Measurements from ENCODE around the gene FBXL14. TPM values are rescaled to one million over a fixed set of nuclear protein-coding genes. Genes with fewer than 3 reads are reported as not detected.

Gene FBXL14
- total and polyA plus RNA-seq, 8 donors = 3.2 to 14.2 (median 8.7) TPM

GRCh38 chr12:1607940-1608712 lies 13.7 kb upstream of the FBXL14 start:
- peaks cover 28 to 35% (median 29%) of the 10 kb centered on the region in 3 donors for H3K4me1 ChIP-seq
- no peak for TF ChIP-seq CTCF (IDR thresholded peaks at IDR 0.05)

GRCh38 chr12:1606021-1606622 lies 11.7 kb upstream of the FBXL14 start:
- intact Hi-C loops (cut with DNase I) = no loop called here
- Histone ChIP-seq H3K36me3 (no peaks in the 10 kb centered on the region), H3K9me3 (no peaks in the 10 kb centered on the region), H3K27ac (peak overlapping the region; percentile 53 to 96 (median 83)), H3K4me3 (peak overlapping the region in 3 of 4 donors; percentile 19 to 49 (median 33)), H3K27me3 (no peaks in the 10 kb centered on the region), H3K4me1 (peaks cover 28 to 32% (median 29%) of the 10 kb centered on the region in 3 donors)
- DNase-seq (peak; percentile 85 to 98 (median 92)), ATAC-seq (peak; percentile 66 to 84 (median 76)), FAIRE-seq (no peak)
- TF ChIP-seq CTCF (IDR thresholded peaks at IDR 0.05) = no peak
- WGBS, 2 donors = 3 to 4% methylated on average over 12 of the region's 12 CpGs

More at GRCh38 chr12:1607940-1608712, 13.7 kb upstream of the FBXL14 start:
- no peaks in the 10 kb centered on the region for H3K36me3 ChIP-seq
- H3K27me3 ChIP-seq = no peaks in the 10 kb centered on the region
- 87 to 92% methylated on average over 3 of the region's 3 CpGs for WGBS, 2 donors
- DNase-seq = no peak
- no peaks in the 10 kb centered on the region for H3K9me3 ChIP-seq
- FAIRE-seq = no peak
- intact Hi-C loops (cut with DNase I) = no loop called here
- no peak overlapping the region for H3K4me3 ChIP-seq
- no peak for ATAC-seq
- peak overlapping the region in 2 of 4 donors; percentile 34 to 62 for H3K27ac ChIP-seq

GRCh38 chr12:1605129-1606020 lies 11.0 kb upstream of the FBXL14 start:
- no peak for FAIRE-seq
- Histone ChIP-seq H3K4me1 (peaks cover 23 to 32% (median 26%) of the 10 kb centered on the region in 3 donors), H3K4me3 (peak overlapping the region in 3 of 4 donors; percentile 19 to 49 (median 33)), H3K9me3 (no peaks in the 10 kb centered on the region), H3K27me3 (no peaks in the 10 kb centered on the region), H3K27ac (peak overlapping the region; percentile 53 to 96 (median 83)), H3K36me3 (no peaks in the 10 kb centered on the region)
- intact Hi-C loops (cut with DNase I) = no loop called here
- 0 to 1% methylated on average over 22 of the region's 22 CpGs for WGBS, 2 donors
- peak; percentile 67 to 80 (median 76) for DNase-seq
- peak; percentile 47 to 63 (median 63) for TF ChIP-seq CTCF (IDR thresholded peaks at IDR 0.05)
- ATAC-seq = peak; percentile 79 to 89 (median 84)

GRCh38 chr12:1604464-1604863 lies 10.1 kb upstream of the FBXL14 start:
- 50 to 58% methylated on average over 3 of the region's 3 CpGs for WGBS, 2 donors
- no peaks in the 10 kb centered on the region for H3K27me3 ChIP-seq
- FAIRE-seq = no peak
- H3K36me3 ChIP-seq = no peaks in the 10 kb centered on the region
- no peaks in the 10 kb centered on the region for H3K9me3 ChIP-seq
- intact Hi-C loops (cut with DNase I) = no loop called here
- no peak for ATAC-seq
- DNase-seq = no peak
- no peak for TF ChIP-seq CTCF (IDR thresholded peaks at IDR 0.05)
- H3K4me3 ChIP-seq = no peak overlapping the region
- no peak overlapping the region for H3K27ac ChIP-seq
- peaks cover 14 to 28% (median 19%) of the 10 kb centered on the region in 3 donors for H3K4me1 ChIP-seq
